GM23338 (cell line): ENCODE results near the gene BCKDK. TPM values are rescaled to one million over a fixed set of nuclear protein-coding genes. Genes with fewer than 3 reads are reported as not detected.

Experiments
- CREB1 ChIP-seq: fragments of 250-450 bp; sonication (Bioruptor Pico); IDR thresholded peaks from 2 replicates; pipeline ENCODE4 v1.5.0; 2020; ENCODE audit warnings: low read depth, mild to moderate bottlenecking, moderate library complexity
- ETS1 ChIP-seq: IDR thresholded peaks from 2 replicates; pipeline ENCODE4 v1.6.1; 2016; ENCODE audit warnings: antibody characterized with exemption
- EZH2phosphoT487 ChIP-seq: fragments of 200-600 bp; sonication (generic); IDR thresholded peaks from one replicate; pipeline ENCODE4 v1.8.1; 2018; ENCODE audit warnings: antibody characterized with exemption; ENCODE audit not compliant: unreplicated experiment
- STAT1 ChIP-seq: IDR thresholded peaks from one replicate; pipeline ENCODE4 v1.6.1; 2016; ENCODE audit warnings: antibody characterized with exemption; ENCODE audit not compliant: unreplicated experiment
- ZNF114 ChIP-seq: fragments of 250-450 bp; sonication (Bioruptor Pico); IDR thresholded peaks from 2 replicates; pipeline ENCODE4 v1.5.0; 2020; ENCODE audit warnings: mild to moderate bottlenecking, moderate library complexity
- ZNF331 ChIP-seq: fragments of 250-450 bp; sonication (Bioruptor Pico); IDR thresholded peaks from 2 replicates; pipeline ENCODE4 v1.5.0; 2020; ENCODE audit warnings: low read depth, mild to moderate bottlenecking, moderate library complexity
- ZNF462 ChIP-seq: fragments of 250-450 bp; sonication (Bioruptor Pico); IDR thresholded peaks from 2 replicates; pipeline ENCODE4 v1.5.0; 2020; ENCODE audit warnings: mild to moderate bottlenecking, moderate library complexity
- polyA plus RNA-seq: library from polyadenylated mRNA; unstranded; fragments of >200 nt; fragmentation: Nextera tagmentation; extraction: Ambion mirVana; gene quantifications from 2 replicates; pipeline ENCODE4 v1.2.1, GENCODE V29; 2016
- total RNA-seq: library from RNA; depleted of rRNA; stranded (reverse); fragments of >200 nt; shearing (Covaris generic); gene quantifications from 2 replicates; pipeline ENCODE4 v1.2.3, GENCODE V29; 2014

BCKDK gene
- total and polyA plus RNA-seq, 2 experiments from 2014 or later, result 36.1 to 58.9 TPM

GRCh38 chr16:31141489-31142108 lies 33.4 kb downstream of the BCKDK start (continued):
- TF ChIP-seq EZH2phosphoT487 (no peak), ZNF331 (CRISPR knock-in tag) (no peak), CREB1 (no peak), STAT1 (no peak), ZNF462 (CRISPR knock-in tag) (no peak), ETS1 (no peak), ZNF114 (CRISPR knock-in tag) (no peak)
